ENCODE data around the gene TRIM33.

DNA sequence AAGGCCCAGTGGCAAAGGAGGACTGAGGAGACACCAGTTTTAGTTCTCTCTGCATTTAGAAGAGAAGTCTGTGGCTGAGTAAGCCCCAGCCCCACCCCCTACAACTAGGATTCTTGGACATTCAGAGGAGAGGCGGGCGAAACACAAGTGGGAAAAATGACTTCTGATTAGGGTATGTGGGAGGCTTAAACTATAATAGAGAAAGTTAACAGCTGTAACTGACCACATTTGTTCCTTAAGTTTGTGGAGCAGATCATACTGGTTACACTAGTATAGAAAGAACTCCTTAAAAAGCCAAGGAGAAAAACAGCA lies 11.2 kb upstream of the TRIM33 start:
- TF ChIP-seq EZH2phosphoT487 (IDR thresholded peaks at IDR 0.05; ENCODE audit: insufficient read depth, low read depth) = no peak
- TF ChIP-seq EZH2 (IDR thresholded peaks at IDR 0.05; ENCODE audit: insufficient read depth, poor library complexity, severe bottlenecking) = no peak

Data from GM23248 (cell line).